Kidney glomerular epithelial cell (primary cell): ENCODE measurements around the gene CMIP.

Experiments
- DNase-seq: peaks from one replicate; lab custom pipeline; 2025; lab: John Stamatoyannopoulos, UW

The CMIP gene

GRCh38 chr16:81495321-81496234 lies 51.0 kb downstream of the CMIP start:
- no peak for DNase-seq

GRCh38 chr16:81496321-81496720 lies 51.7 kb downstream of the CMIP start:
- DNase-seq = no peak

GRCh38 chr16:81496742-81497141 lies 52.1 kb downstream of the CMIP start:
- DNase-seq = no peak

- DNase-seq = no peak
Measured at GRCh38 chr16:81497690-81498089, 53.1 kb downstream of the CMIP start.

GRCh38 chr16:81498351-81498750 lies 53.7 kb downstream of the CMIP start:
- DNase-seq = no peak

- no peak for DNase-seq
Measured at GRCh38 chr16:81499576-81500380, 55.2 kb downstream of the CMIP start.

- DNase-seq = no peak
Measured at GRCh38 chr16:81500833-81501521, 56.4 kb downstream of the CMIP start.

- DNase-seq = no peak
Measured at GRCh38 chr16:81502396-81503070, 57.9 kb downstream of the CMIP start.

- DNase-seq = peak; percentile 18
Measured at GRCh38 chr16:81505011-81505661, 60.5 kb downstream of the CMIP start.

GRCh38 chr16:81509404-81509803 lies 64.8 kb downstream of the CMIP start:
- no peak for DNase-seq

- no peak for DNase-seq
Measured at GRCh38 chr16:81510016-81510415, 65.4 kb downstream of the CMIP start.

GRCh38 chr16:81511371-81511770 lies 66.8 kb downstream of the CMIP start:
- peak; percentile 61 for DNase-seq

- no peak for DNase-seq
Measured at GRCh38 chr16:81513204-81514040, 68.8 kb downstream of the CMIP start.

- no peak for DNase-seq
Measured at GRCh38 chr16:81514041-81514559, 69.5 kb downstream of the CMIP start.

- no peak for DNase-seq
Measured at GRCh38 chr16:81514568-81515258, 70.1 kb downstream of the CMIP start.

- no peak for DNase-seq
Measured at GRCh38 chr16:81515281-81515680, 70.7 kb downstream of the CMIP start.

- no peak for DNase-seq
Measured at GRCh38 chr16:81515721-81516120, 71.1 kb downstream of the CMIP start.

- DNase-seq = no peak
Measured at GRCh38 chr16:81516478-81517149, 72.0 kb downstream of the CMIP start.

- DNase-seq = no peak
Measured at GRCh38 chr16:81517150-81517499, 72.5 kb downstream of the CMIP start.
